Measurements from ENCODE around the gene AGBL1.

Gene AGBL1

GRCh38 chr15:86062646-86063243, 16.9 kb upstream of the AGBL1 start:
- TF ChIP-seq CTCF (IDR thresholded peaks at IDR 0.05; ENCODE audit: low read depth, low read length, missing control alignments) = no peak
- no peak overlapping the region for H3K4me3 ChIP-seq (ENCODE audit: low read depth, low read length)
- no peak for DNase-seq (ENCODE audit: low read depth)

GRCh38 chr15:86063356-86064095, 16.1 kb upstream of the AGBL1 start:
- no peak overlapping the region for H3K4me3 ChIP-seq (ENCODE audit: low read depth, low read length)
- TF ChIP-seq CTCF (IDR thresholded peaks at IDR 0.05; ENCODE audit: low read depth, low read length, missing control alignments) = no peak
- DNase-seq (ENCODE audit: low read depth) = no peak

- TF ChIP-seq CTCF (IDR thresholded peaks at IDR 0.05; ENCODE audit: low read depth, low read length, missing control alignments) = no peak
- DNase-seq (ENCODE audit: low read depth) = no peak
- no peak overlapping the region for H3K4me3 ChIP-seq (ENCODE audit: low read depth, low read length)
These were observed 15.3 kb upstream of the AGBL1 start for GRCh38 chr15:86064326-86064725.

- TF ChIP-seq CTCF (IDR thresholded peaks at IDR 0.05; ENCODE audit: low read depth, low read length, missing control alignments) = no peak
- no peak overlapping the region for H3K4me3 ChIP-seq (ENCODE audit: low read depth, low read length)
- no peak for DNase-seq (ENCODE audit: low read depth)
These were observed 13.4 kb upstream of the AGBL1 start for GRCh38 chr15:86066174-86066834.

- no peak for DNase-seq (ENCODE audit: low read depth)
- no peak for TF ChIP-seq CTCF (IDR thresholded peaks at IDR 0.05; ENCODE audit: low read depth, low read length, missing control alignments)
- no peak overlapping the region for H3K4me3 ChIP-seq (ENCODE audit: low read depth, low read length)
These were observed 6.4 kb upstream of the AGBL1 start for GRCh38 chr15:86073281-86073680.

- DNase-seq (ENCODE audit: low read depth) = no peak
- no peak for TF ChIP-seq CTCF (IDR thresholded peaks at IDR 0.05; ENCODE audit: low read depth, low read length, missing control alignments)
- H3K4me3 ChIP-seq (ENCODE audit: low read depth, low read length) = no peak overlapping the region
These were observed 3.2 kb upstream of the AGBL1 start for GRCh38 chr15:86076468-86076867.

All from GM12864 (cell line).